HEK293 (cell line): Measurements from ENCODE around the gene PRSS23.

Source experiments
- SETDB1 ChIP-seq: IDR thresholded peaks from one replicate; pipeline ENCODE4 v1.6.1; 2017; ENCODE audit warnings: mild to moderate bottlenecking, low read length, moderate library complexity, mixed read lengths; ENCODE audit not compliant: insufficient read length
- YY1 ChIP-seq: fragments of 450-650 bp; formaldehyde crosslinking; IDR thresholded peaks from 2 replicates; pipeline ENCODE4 v1.5.1; 2018; ENCODE audit warnings: missing biosample characterization, missing genetic modification characterization
- ZNF114 ChIP-seq: fragments of 450-650 bp; formaldehyde crosslinking; IDR thresholded peaks from 2 replicates; pipeline ENCODE4 v1.5.0; 2017; ENCODE audit warnings: missing biosample characterization, missing genetic modification characterization
- ZNF174 ChIP-seq: fragments of 450-650 bp; formaldehyde crosslinking; IDR thresholded peaks from 2 replicates; pipeline ENCODE4 v1.5.0; 2017; ENCODE audit warnings: missing biosample characterization, mild to moderate bottlenecking, missing genetic modification characterization
- ZNF324 ChIP-seq: fragments of 450-650 bp; formaldehyde crosslinking; IDR thresholded peaks from 2 replicates; pipeline ENCODE4 v1.5.1; 2016; ENCODE audit warnings: missing biosample characterization, missing genetic modification characterization
- ZNF530 ChIP-seq: fragments of 450-650 bp; formaldehyde crosslinking; IDR thresholded peaks from 2 replicates; pipeline ENCODE4 v1.5.1; 2016; ENCODE audit warnings: low read depth, missing biosample characterization, missing genetic modification characterization
- TF ChIP-seq, protein P1 (sequence below): fragments of 450-650 bp; formaldehyde crosslinking; IDR thresholded peaks from 2 replicates; pipeline ENCODE4 v1.5.1; 2016; ENCODE audit warnings: missing biosample characterization, missing genetic modification characterization
- TF ChIP-seq, protein P2 (sequence below): fragments of 450-650 bp; formaldehyde crosslinking; IDR thresholded peaks from 2 replicates; pipeline ENCODE4 v1.5.0; 2017; ENCODE audit warnings: missing biosample characterization, missing genetic modification characterization, borderline replicate concordance
- TF ChIP-seq, protein P3 (sequence below): fragments of 450-650 bp; formaldehyde crosslinking; IDR thresholded peaks from 2 replicates; pipeline ENCODE4 v1.5.1; 2016; ENCODE audit warnings: missing biosample characterization, missing genetic modification characterization
- TF ChIP-seq, protein P4 (sequence below): fragments of 450-650 bp; formaldehyde crosslinking; IDR thresholded peaks from 2 replicates; pipeline ENCODE4 v1.5.1; 2016; ENCODE audit warnings: missing biosample characterization, missing genetic modification characterization
- TF ChIP-seq, protein P5 (sequence below): fragments of 450-650 bp; formaldehyde crosslinking; IDR thresholded peaks from 2 replicates; pipeline ENCODE4 v1.5.1; 2017; ENCODE audit warnings: missing biosample characterization, missing genetic modification characterization

DNA sequence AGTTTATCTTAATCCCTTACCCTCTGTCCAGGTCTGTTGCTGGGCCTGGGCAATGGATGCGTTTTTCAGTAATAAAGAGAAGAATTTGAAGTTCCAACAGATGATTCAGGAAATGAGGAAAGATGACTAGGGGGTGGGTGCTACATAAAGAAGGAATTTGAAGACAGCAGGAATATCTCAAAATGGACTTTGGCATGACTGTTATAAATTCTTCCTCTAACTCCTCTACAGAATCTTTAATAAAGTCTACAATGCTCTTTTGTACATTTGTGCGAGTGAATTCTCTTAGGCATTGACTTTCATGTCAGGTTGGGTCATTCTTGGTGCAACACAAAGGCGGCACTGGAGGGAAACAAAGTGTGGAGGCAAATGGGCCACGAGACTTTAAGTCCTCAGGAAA is 35.1 kb upstream of the PRSS23 start:
- TF ChIP-seq SETDB1 (no peak), ZNF324 (no peak), YY1 (tag by site-specific recombination) (no peak), ZNF530 (no peak), ZNF114 (no peak), ZNF174 (tag by site-specific recombination) (no peak)
- TF ChIP-seq, protein P1, sequence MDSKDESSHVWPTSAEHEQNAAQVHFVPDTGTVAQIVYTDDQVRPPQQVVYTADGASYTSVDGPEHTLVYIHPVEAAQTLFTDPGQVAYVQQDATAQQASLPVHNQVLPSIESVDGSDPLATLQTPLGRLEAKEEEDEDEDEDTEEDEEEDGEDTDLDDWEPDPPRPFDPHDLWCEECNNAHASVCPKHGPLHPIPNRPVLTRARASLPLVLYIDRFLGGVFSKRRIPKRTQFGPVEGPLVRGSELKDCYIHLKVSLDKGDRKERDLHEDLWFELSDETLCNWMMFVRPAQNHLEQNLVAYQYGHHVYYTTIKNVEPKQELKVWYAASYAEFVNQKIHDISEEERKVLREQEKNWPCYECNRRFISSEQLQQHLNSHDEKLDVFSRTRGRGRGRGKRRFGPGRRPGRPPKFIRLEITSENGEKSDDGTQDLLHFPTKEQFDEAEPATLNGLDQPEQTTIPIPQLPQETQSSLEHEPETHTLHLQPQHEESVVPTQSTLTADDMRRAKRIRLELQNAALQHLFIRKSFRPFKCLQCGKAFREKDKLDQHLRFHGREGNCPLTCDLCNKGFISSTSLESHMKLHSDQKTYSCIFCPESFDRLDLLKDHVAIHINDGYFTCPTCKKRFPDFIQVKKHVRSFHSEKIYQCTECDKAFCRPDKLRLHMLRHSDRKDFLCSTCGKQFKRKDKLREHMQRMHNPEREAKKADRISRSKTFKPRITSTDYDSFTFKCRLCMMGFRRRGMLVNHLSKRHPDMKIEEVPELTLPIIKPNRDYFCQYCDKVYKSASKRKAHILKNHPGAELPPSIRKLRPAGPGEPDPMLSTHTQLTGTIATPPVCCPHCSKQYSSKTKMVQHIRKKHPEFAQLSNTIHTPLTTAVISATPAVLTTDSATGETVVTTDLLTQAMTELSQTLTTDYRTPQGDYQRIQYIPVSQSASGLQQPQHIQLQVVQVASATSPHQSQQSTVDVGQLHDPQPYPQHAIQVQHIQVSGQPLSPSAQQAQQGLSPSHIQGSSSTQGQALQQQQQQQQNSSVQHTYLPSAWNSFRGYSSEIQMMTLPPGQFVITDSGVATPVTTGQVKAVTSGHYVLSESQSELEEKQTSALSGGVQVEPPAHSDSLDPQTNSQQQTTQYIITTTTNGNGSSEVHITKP (tag by site-specific recombination): no peak
- TF ChIP-seq, protein P2, sequence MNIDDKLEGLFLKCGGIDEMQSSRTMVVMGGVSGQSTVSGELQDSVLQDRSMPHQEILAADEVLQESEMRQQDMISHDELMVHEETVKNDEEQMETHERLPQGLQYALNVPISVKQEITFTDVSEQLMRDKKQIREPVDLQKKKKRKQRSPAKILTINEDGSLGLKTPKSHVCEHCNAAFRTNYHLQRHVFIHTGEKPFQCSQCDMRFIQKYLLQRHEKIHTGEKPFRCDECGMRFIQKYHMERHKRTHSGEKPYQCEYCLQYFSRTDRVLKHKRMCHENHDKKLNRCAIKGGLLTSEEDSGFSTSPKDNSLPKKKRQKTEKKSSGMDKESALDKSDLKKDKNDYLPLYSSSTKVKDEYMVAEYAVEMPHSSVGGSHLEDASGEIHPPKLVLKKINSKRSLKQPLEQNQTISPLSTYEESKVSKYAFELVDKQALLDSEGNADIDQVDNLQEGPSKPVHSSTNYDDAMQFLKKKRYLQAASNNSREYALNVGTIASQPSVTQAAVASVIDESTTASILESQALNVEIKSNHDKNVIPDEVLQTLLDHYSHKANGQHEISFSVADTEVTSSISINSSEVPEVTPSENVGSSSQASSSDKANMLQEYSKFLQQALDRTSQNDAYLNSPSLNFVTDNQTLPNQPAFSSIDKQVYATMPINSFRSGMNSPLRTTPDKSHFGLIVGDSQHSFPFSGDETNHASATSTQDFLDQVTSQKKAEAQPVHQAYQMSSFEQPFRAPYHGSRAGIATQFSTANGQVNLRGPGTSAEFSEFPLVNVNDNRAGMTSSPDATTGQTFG (tag by site-specific recombination): no peak
- TF ChIP-seq, protein P3, sequence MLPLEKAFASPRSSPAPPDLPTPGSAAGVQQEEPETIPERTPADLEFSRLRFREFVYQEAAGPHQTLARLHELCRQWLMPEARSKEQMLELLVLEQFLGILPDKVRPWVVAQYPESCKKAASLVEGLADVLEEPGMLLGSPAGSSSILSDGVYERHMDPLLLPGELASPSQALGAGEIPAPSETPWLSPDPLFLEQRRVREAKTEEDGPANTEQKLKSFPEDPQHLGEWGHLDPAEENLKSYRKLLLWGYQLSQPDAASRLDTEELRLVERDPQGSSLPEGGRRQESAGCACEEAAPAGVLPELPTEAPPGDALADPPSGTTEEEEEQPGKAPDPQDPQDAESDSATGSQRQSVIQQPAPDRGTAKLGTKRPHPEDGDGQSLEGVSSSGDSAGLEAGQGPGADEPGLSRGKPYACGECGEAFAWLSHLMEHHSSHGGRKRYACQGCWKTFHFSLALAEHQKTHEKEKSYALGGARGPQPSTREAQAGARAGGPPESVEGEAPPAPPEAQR: no peak
- TF ChIP-seq, protein P4, sequence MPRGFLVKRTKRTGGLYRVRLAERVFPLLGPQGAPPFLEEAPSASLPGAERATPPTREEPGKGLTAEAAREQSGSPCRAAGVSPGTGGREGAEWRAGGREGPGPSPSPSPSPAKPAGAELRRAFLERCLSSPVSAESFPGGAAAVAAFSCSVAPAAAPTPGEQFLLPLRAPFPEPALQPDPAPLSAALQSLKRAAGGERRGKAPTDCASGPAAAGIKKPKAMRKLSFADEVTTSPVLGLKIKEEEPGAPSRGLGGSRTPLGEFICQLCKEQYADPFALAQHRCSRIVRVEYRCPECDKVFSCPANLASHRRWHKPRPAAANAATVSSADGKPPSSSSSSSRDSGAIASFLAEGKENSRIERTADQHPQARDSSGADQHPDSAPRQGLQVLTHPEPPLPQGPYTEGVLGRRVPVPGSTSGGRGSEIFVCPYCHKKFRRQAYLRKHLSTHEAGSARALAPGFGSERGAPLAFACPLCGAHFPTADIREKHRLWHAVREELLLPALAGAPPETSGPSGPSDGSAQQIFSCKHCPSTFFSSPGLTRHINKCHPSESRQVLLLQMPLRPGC (tag by site-specific recombination): no peak
- TF ChIP-seq, protein P5, sequence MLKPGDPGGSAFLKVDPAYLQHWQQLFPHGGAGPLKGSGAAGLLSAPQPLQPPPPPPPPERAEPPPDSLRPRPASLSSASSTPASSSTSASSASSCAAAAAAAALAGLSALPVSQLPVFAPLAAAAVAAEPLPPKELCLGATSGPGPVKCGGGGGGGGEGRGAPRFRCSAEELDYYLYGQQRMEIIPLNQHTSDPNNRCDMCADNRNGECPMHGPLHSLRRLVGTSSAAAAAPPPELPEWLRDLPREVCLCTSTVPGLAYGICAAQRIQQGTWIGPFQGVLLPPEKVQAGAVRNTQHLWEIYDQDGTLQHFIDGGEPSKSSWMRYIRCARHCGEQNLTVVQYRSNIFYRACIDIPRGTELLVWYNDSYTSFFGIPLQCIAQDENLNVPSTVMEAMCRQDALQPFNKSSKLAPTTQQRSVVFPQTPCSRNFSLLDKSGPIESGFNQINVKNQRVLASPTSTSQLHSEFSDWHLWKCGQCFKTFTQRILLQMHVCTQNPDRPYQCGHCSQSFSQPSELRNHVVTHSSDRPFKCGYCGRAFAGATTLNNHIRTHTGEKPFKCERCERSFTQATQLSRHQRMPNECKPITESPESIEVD: no peak
